Colonic mucosa (tissue), 4 donors: ENCODE measurements around the gene NDUFA8. TPM values are rescaled to one million over a fixed set of nuclear protein-coding genes. Genes with fewer than 3 reads are reported as not detected.

ENCODE experiments used
- DNase-seq: peaks from one replicate; pipeline ENCODE4 v3.0.0-alpha.2; 2020
- H3K27ac ChIP-seq: fragments of 200-600 bp; one replicate; pipeline ENCODE4 v1.8.0; 2021
- H3K27me3 ChIP-seq: fragments of 200-600 bp; one replicate; pipeline ENCODE4 v1.8.0; 2021
- H3K36me3 ChIP-seq: fragments of 200-600 bp; one replicate; pipeline ENCODE4 v1.8.0; 2021
- H3K4me1 ChIP-seq: fragments of 200-600 bp; one replicate; pipeline ENCODE4 v1.8.0; 2021; ENCODE audit warnings: mild to moderate bottlenecking
- H3K4me3 ChIP-seq: fragments of 200-600 bp; one replicate; pipeline ENCODE4 v1.8.0; 2021
- H3K9ac ChIP-seq, 2 donors: one replicate each; pipeline ENCODE4 v1.7.0; 2013; ENCODE audit warnings: control low read depth in 2 of 2, low read depth in 2 of 2, low read length in 2 of 2
- H3K9me3 ChIP-seq: fragments of 200-600 bp; one replicate; pipeline ENCODE4 v1.8.0; 2021
- intact Hi-C: fragments of 100-400 bp; cut with DNase I; formaldehyde crosslinking; loops from one replicate; pipeline ENCODE4 v1.14.1; 2022
- total RNA-seq, 2 donors: library from RNA; stranded (reverse); fragmentation: NEBNext Ultra II Directional in 1 of 2; extraction: Animal tissue kit (Norgen Biotek cat#: 25700) in 1 of 2; gene quantifications; one replicate each; pipeline ENCODE4 v1.2.1, GENCODE V29; 2021
- TF ChIP-seq, protein P1 (sequence below): fragments of 200-600 bp; IDR thresholded peaks from one replicate; pipeline ENCODE4 v1.8.0; 2022; ENCODE audit warnings: antibody characterized with exemption, mild to moderate bottlenecking
- donor health status: healthy.
- donor health status: DM: no; HTN: no; CAD: no.
- donor health status: DM: no; HTN: no; CAD: no.

Gene NDUFA8
- total RNA-seq, 2 donors from 2014 or later: 77.4 to 103 TPM

DNA sequence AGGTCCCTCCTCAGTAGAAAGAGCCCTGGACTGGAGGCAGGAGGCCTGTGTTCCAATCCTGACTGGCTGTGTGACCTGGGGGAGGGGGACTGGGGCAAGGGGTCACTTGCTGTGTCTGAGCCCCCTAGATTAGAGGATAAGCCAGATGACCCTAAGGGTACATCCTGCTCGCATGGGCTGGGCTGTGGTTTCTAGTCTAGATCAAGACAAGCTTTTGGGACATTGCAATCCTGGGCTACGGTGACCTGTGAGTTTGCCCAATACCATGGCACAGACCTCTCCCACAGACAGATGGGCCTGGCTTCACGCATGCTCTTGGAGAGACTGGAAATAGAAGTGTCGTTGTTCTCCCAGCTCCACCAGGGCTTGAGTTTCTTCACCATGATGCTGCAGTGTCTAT, 27.0 kb downstream of the NDUFA8 start:
- Histone ChIP-seq H3K4me1 (no peaks in the 10 kb centered on the region), H3K9me3 (no peaks in the 10 kb centered on the region), H3K27ac (no peak overlapping the region), H3K4me3 (no peak overlapping the region), H3K36me3 (no peaks in the 10 kb centered on the region), H3K9ac (no peak overlapping the region), H3K27me3 (peaks cover under 1% of the 10 kb centered on the region)
- TF ChIP-seq, protein P1, sequence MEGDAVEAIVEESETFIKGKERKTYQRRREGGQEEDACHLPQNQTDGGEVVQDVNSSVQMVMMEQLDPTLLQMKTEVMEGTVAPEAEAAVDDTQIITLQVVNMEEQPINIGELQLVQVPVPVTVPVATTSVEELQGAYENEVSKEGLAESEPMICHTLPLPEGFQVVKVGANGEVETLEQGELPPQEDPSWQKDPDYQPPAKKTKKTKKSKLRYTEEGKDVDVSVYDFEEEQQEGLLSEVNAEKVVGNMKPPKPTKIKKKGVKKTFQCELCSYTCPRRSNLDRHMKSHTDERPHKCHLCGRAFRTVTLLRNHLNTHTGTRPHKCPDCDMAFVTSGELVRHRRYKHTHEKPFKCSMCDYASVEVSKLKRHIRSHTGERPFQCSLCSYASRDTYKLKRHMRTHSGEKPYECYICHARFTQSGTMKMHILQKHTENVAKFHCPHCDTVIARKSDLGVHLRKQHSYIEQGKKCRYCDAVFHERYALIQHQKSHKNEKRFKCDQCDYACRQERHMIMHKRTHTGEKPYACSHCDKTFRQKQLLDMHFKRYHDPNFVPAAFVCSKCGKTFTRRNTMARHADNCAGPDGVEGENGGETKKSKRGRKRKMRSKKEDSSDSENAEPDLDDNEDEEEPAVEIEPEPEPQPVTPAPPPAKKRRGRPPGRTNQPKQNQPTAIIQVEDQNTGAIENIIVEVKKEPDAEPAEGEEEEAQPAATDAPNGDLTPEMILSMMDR: no peak
- DNase-seq: no peak
- intact Hi-C loops: no loop called here

DNA sequence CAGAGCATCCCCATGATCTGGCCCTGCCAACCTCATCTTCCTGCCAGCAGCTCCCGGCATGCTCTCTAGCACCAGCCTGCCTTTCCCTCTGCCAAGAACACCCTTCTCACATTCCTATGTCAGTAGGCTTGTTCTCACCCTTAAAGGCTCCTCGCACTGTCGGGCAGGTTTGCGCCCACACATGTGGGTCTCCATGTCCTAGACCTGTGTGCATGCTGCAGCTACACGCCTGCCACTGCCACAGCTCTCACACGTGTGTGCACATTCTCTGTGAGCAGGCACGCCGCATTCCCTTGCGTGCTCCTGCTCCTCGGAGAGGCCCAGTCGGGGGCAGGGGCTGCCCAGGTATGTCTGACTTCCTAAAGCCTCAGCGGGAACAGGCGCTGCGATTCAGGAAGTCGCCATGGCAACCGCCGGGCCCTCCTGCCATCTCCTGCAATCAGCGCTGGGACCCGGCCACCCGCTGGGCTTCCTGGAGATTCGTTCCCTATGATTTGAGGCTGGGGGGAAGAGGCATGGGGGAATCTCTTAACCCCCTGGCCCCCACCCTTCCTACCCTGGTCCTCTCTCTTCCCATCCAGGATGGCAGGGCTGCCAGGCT, 28.1 kb downstream of the NDUFA8 start:
- Histone ChIP-seq H3K4me1 (no peaks in the 10 kb centered on the region), H3K9me3 (no peaks in the 10 kb centered on the region), H3K27me3 (peaks cover 10% of the 10 kb centered on the region), H3K36me3 (no peaks in the 10 kb centered on the region), H3K9ac (no peak overlapping the region), H3K4me3 (no peak overlapping the region), H3K27ac (no peak overlapping the region)
- DNase-seq: no peak
- intact Hi-C loops: no loop called here
- TF ChIP-seq, protein P1: no peak

DNA sequence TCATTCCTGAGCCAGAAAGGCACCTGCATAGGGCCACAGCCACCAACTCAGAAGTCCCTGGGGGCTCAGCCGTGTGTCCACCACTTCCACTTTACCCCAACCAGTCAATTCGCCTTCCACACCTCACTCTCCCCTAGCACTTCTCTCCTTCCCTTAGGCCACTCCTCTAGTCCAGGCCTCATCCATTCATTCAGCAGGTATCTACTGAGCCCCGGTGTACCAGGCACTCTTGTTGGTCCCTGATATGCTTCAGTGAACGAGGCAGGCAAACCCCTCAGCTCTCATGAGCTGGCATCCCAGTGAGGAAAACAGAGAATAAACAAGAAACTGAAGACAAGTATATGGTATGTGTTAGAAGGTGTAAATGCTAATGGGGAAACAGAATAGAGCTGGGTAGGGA, 28.7 kb downstream of the NDUFA8 start:
- TF ChIP-seq, protein P1: no peak
- H3K9ac ChIP-seq: no peak overlapping the region
- H3K4me3 ChIP-seq: no peak overlapping the region
- intact Hi-C loops: no loop called here
- no peaks in the 10 kb centered on the region for H3K4me1 ChIP-seq
- no peaks in the 10 kb centered on the region for H3K9me3 ChIP-seq
- peaks cover 12% of the 10 kb centered on the region for H3K27me3 ChIP-seq
- no peak overlapping the region for H3K27ac ChIP-seq
- DNase-seq: no peak
- no peaks in the 10 kb centered on the region for H3K36me3 ChIP-seq

DNA sequence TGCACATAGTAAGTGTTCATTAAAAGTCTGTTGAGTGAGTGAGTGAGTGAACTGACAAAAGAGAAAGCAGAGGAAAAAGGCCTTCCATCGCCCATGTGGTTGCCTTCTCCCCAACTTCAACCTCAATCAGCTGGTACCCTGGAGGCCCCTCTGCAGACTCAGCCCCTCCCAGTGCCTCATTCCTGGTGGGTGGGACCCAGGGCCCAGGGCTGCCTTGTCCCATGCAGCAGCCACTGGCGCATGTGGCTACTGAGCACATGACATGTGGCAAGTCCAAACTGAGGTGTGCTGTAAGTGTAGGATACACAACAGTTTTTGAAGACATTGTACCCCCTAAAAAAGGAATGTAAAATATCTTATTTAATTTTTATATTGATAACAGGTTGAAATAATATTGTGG, 29.6 kb downstream of the NDUFA8 start:
- TF ChIP-seq, protein P1: no peak
- intact Hi-C loops: loop anchor here (10.0 kb wide), 2 partner anchors 325 to 675 kb away; partner anchors contain the start of gene OR1K1
- Histone ChIP-seq H3K4me1 (no peaks in the 10 kb centered on the region), H3K4me3 (no peak overlapping the region), H3K36me3 (no peaks in the 10 kb centered on the region), H3K27ac (no peak overlapping the region), H3K27me3 (peaks cover 12% of the 10 kb centered on the region), H3K9me3 (no peaks in the 10 kb centered on the region), H3K9ac (no peak overlapping the region)
- no peak for DNase-seq

DNA sequence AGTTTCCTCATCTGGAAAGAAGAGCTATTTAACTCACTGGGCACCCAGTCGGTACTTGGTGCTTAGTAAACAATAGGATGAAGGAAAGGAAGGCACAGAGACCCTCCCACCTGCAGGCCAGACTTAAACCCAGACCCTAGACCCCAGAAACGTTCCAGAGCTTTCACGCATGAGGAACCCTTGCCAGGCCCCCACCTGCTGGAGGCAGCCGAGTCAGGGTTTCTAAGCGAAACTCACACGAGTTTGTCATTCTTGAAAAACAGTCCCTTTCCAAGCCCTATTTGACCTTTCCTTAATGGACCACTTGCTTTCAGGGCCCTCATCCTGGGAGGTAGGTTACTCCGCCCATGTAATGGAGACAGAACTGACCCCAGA, 30.6 kb downstream of the NDUFA8 start:
- TF ChIP-seq, protein P1: no peak
- Histone ChIP-seq H3K27me3 (peaks cover 12% of the 10 kb centered on the region), H3K36me3 (no peaks in the 10 kb centered on the region), H3K27ac (no peak overlapping the region), H3K4me1 (no peaks in the 10 kb centered on the region), H3K4me3 (no peak overlapping the region), H3K9me3 (no peaks in the 10 kb centered on the region), H3K9ac (no peak overlapping the region)
- intact Hi-C loops: loop anchor here (10.0 kb wide), 2 partner anchors 326 to 676 kb away; partner anchors contain the start of gene OR1K1
- no peak for DNase-seq
